ENCODE measurements around the gene ENPP4.
"Not testable (repeated sequence)": the region's sequence is repeated elsewhere in the genome, so short reads cannot be mapped to it uniquely, and the experiment has no call there.

ENPP4 gene

GRCh38 chr6:46129629-46130511 lies at the start of gene ENPP4:
ENPP4 (plus strand) TSS chr6:46129989; CDS start chr6:46139584, 9,595 bp downstream.
- DNase-seq (ENCODE audit: low read depth), result peak; percentile 73
- H3K4me3 ChIP-seq (ENCODE audit: low read length), result peak within 1 kb of the TSS; percentile 42
- TF ChIP-seq, protein P1, sequence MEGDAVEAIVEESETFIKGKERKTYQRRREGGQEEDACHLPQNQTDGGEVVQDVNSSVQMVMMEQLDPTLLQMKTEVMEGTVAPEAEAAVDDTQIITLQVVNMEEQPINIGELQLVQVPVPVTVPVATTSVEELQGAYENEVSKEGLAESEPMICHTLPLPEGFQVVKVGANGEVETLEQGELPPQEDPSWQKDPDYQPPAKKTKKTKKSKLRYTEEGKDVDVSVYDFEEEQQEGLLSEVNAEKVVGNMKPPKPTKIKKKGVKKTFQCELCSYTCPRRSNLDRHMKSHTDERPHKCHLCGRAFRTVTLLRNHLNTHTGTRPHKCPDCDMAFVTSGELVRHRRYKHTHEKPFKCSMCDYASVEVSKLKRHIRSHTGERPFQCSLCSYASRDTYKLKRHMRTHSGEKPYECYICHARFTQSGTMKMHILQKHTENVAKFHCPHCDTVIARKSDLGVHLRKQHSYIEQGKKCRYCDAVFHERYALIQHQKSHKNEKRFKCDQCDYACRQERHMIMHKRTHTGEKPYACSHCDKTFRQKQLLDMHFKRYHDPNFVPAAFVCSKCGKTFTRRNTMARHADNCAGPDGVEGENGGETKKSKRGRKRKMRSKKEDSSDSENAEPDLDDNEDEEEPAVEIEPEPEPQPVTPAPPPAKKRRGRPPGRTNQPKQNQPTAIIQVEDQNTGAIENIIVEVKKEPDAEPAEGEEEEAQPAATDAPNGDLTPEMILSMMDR (IDR thresholded peaks at IDR 0.05; ENCODE audit: insufficient read depth, low read depth, low read length, missing control alignments), result no peak

- H3K4me3 ChIP-seq (ENCODE audit: low read length), result no peak overlapping the region
- DNase-seq (ENCODE audit: low read depth), result no peak
- TF ChIP-seq, protein P1 (IDR thresholded peaks at IDR 0.05; ENCODE audit: insufficient read depth, low read depth, low read length, missing control alignments), result no peak
Measured at GRCh38 chr6:46080111-46080510, 49.7 kb upstream of the ENPP4 start.

DNA sequence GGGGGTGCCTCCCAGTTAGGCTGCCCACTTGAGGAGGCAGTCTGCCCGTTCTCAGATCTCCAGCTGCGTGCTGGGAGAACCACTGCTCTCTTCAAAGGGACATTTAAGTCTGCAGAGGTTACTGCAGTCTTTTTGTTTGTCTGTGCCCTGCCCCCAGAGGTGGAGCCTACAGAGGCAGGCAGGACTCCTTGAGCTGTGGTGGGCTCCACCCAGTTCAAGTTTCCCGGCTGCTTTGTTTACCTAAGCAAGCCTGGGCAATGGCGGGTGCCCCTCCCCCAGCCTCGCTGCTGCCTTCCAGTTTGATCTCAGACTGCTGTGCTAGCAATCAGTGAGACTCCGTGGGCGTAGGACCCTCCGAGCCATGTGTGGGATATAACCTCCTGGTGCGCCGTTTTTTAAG lies 44.1 kb upstream of the ENPP4 start:
- not testable (repeated sequence) for DNase-seq (ENCODE audit: low read depth); H3K4me3 ChIP-seq (ENCODE audit: low read length)

- no peak overlapping the region for H3K4me3 ChIP-seq (ENCODE audit: low read length)
- TF ChIP-seq, protein P1 (IDR thresholded peaks at IDR 0.05; ENCODE audit: insufficient read depth, low read depth, low read length, missing control alignments), result peak; percentile 72
- peak; percentile 57 for DNase-seq (ENCODE audit: low read depth)
Measured at GRCh38 chr6:46090115-46091079, 39.4 kb upstream of the ENPP4 start.

GRCh38 chr6:46091080-46091478 lies 38.7 kb upstream of the ENPP4 start:
- no peak for DNase-seq (ENCODE audit: low read depth)
- TF ChIP-seq, protein P1 (IDR thresholded peaks at IDR 0.05; ENCODE audit: insufficient read depth, low read depth, low read length, missing control alignments), result no peak
- no peak overlapping the region for H3K4me3 ChIP-seq (ENCODE audit: low read length)

DNA sequence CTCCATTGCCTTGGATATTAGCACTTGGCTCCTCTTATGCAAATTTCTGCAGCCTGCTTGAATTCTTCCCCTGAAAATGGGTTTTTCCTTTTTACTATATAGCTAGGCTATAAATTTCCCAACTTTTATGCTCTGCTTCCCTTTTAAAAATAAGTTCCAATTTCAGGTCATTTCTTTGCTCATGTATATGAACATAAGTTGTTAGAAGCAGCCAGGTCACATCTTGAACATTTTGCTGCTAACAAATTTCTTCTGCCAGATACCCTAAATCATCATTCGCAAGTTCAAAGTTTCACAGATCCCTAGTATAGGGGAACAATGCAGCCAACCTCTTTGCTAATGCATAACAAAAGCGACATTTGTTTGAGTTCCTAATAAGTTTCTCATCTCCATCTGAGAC lies 34.5 kb upstream of the ENPP4 start:
- no peak for DNase-seq (ENCODE audit: low read depth)
- TF ChIP-seq, protein P1 (IDR thresholded peaks at IDR 0.05; ENCODE audit: insufficient read depth, low read depth, low read length, missing control alignments), result no peak
- H3K4me3 ChIP-seq (ENCODE audit: low read length), result no peak overlapping the region

GRCh38 chr6:46097366-46097765 lies 32.4 kb upstream of the ENPP4 start:
- TF ChIP-seq, protein P1 (IDR thresholded peaks at IDR 0.05; ENCODE audit: insufficient read depth, low read depth, low read length, missing control alignments), result no peak
- no peak for DNase-seq (ENCODE audit: low read depth)
- no peak overlapping the region for H3K4me3 ChIP-seq (ENCODE audit: low read length)

All from epithelial cell of esophagus (primary cell).